GM21381 (cell line): ENCODE data around the gene PCGF5.
"Not testable (repeated sequence)": the region's sequence is repeated elsewhere in the genome, so short reads cannot be mapped to it uniquely, and the experiment has no call there.

Experiments
- ATAC-seq: cut with Tn5 transposase; IDR thresholded peaks from one replicate; pipeline ENCODE4 v1.9.1; 2021; ENCODE audit warnings: mild to moderate bottlenecking, moderate library complexity; ENCODE audit not compliant: unreplicated experiment

Gene PCGF5

DNA sequence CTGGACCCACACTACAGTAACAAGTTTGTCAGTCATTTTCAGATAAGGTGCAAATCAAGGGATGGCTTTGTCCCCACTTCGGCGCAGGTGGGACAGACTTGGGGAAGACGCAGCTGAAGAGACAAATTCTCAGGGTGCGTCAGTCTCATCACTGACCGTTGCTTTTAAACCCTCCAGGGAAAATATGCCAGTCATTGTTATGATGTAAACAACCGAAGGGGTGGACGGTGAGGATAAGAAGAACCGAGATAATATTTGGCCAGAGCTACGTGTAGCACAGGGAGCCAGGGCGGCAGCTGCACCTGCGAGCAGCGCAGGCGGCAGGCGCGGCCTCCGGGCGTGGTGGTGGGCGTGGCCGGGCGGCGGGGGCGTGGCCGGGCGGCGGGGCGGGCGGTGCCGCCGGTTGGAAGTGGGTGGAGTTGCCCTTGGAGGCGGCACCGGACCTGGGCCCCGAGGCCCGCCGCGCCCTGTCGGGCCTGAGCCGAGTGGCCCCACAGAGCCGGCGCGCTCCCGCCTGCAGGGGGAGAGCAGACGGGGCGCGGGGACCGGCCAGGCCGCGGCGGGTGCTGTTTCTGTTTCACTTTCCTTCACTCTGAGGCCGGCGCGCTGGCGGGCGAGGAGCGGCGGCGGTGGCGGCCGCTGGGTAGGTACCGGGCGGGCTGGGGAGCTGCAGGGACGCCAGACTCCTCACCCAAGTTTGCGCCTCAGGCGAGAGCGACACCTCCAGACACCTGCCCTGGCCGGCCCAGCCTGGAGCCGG lies at the start of gene PCGF5:
Gene PCGF5 (plus strand): TSS at position 470 of the 760 bp plus-strand sequence. CDS start 2,209 bp downstream, outside the sequence.
- peak; percentile 97 for ATAC-seq

DNA sequence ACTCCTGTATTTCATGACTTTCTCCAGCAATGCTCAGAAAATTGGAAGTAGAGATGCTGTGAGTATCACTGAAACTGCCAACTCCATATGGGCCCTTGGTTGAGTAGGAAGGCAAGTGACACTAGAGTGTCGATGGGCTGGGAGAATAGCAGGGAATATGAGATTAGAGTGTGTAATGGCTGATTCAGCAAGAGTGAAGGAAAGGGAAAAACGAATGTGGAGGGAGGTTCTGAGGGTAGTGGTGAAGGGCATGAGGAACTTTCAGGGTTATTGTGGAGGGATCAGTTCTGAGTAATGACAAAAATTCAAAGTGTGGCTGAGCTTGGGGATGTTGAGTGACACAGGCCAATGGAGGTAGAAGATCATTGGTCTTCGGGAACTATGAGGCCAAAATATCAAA lies 49.0 kb upstream of the PCGF5 start:
- ATAC-seq: no peak

DNA sequence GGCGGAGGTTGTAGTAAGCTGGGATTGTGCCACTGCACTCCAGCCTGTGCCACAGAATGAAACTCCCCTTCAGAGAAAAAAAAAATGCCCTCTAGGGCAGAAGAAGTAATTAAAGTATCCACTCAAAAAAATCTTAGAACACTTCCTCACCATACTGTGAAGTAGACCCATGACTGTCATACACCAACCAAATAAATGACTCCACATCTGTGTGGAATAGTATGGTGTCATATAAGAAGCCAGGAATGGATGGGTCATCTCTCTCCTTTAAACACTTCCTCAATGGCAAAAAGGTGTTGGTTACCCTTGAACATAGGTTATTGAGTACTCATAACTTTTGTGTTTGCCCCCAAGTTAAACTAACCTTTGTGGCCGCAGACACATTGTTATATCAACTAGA lies 48.1 kb upstream of the PCGF5 start:
- ATAC-seq: no peak

DNA sequence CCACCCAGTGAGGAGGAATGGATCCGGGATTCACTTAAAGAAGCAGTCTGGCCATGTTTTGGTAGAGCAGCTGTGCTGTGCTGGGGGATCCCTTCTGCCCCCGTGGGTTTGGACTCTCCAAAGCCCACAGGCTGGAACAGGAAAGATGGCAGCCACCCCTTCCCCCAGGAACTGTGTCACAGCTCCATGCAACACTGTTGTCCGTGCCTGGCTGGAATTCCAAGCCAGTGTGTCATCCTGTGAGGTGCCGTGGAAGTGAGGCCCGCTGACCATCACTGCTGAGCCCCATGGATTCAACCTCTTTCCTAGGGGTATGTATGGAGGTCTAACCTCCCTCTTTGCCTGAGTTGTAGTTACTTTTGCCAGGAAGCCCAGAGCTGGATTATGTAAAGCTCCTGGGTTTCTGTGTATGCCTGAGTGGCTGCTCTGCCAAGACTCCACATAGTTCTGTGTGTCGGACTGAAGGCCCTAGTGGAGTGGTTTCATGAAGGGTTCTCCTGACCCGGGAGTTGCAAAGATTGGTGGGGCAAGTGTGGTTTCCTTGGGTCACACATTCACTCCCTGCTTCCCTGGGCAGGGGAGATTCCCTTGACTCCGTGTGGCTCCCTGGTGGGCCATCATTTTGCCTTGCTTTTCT lies 35.1 kb upstream of the PCGF5 start:
- ATAC-seq: no peak

DNA sequence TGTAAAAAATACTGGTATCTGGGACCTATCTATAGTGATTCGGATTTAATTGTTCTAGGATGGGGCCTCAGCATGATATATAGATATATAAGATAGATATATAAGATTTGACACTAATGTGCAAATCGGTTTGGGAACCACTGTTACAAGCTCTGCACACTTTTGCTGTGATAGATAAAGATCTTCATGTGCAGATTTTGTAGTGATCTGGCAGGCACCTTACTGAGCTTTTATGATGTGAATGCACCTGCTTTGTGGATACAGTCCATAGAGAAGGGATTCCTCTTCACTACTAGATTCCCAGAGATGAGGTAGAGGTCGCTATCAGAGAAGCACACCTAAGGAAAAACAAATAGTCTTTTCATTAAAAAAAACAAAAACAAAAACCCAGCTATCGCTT lies 33.3 kb upstream of the PCGF5 start:
- ATAC-seq: no peak

DNA sequence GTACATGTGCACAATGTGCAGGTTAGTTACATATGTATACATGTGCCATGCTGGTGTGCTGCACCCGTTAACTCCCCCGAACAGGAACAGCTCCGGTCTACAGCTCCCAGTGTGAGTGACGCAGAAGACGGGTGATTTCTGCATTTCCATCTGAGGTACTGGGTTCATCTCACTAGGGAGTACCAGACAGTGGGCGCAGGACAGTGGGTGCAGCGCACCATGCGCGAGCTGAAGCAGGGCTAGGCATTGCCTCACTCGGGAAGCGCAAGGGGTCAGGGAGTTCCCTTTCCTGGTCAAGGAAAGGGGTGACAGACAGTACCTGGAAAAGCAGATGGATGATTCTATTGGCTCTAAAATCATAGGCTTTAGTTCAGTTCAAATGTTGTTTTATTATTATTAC lies 32.5 kb upstream of the PCGF5 start:
- ATAC-seq: not testable (repeated sequence)

DNA sequence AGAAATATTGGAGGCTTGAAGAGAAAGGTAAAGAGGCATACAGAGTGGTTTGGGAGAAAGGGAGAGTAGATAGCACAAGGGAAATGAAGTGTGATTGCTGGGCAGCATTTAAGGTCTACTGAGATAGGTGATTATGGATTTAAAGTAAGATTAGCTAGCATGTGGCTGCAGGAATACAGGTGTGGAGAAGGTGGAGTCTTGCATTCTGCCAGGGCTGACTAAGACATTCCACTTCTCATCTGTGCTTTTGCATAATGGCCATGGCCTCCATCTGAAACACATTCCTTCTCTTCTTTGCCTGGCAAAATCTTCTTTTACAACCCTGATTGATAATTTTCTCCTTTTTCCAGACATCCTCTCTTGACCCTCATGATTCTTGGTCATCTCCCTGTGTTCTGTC lies 31.6 kb upstream of the PCGF5 start:
- no peak for ATAC-seq

DNA sequence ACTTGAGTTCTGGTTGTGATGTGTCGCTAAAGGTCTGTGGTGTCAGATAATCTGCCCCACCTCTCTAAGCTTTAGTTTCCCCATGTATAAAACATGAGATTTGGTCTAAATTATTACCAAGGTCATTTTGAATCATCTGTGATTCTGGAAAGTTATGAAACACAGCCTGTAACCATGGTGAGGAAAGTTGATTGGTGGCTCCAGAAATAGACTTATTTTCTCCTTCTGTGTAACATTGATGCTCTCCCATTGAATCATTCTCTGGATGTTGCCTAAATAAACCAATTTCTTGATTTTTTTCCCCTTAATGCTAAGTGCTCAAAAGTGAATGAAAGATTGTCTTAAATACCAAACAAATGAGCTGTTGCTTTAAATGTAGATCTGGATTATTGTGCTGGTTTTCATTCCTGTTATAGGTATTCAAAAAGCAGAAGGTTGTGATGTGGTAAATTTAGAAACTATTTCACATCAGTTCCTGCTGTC lies 30.0 kb upstream of the PCGF5 start:
- no peak for ATAC-seq

DNA sequence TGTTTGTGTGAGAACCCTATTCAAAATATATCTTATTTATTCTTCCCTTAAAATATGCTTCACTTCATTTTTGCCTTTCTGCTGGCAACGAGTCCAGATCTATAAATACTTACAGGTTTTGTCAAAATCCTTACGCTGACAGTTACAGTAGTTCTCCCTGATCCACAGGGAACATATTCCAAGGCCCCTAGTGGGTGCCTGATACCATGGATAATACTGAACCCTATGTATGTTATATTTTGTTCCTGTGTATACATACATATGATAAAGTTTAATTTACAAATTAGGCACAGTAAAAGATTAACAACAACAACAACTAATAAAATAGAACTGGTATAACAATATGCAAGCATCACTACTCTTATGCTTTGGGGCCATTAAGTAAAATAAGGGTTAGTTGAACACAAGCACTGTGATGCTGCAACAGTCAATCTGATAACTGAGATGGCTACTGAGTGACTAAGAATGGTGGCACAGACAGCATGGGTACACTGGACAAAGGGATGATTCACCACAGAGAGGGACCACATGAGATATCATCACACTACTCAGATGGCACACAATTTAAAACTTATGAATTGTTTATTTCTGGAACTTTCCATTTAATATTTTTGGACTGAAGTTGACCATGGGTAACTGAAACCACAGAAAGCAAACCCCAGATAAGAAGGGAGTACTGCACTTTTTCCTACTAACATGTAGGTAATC lies 29.4 kb upstream of the PCGF5 start:
- ATAC-seq: peak; percentile 77

DNA sequence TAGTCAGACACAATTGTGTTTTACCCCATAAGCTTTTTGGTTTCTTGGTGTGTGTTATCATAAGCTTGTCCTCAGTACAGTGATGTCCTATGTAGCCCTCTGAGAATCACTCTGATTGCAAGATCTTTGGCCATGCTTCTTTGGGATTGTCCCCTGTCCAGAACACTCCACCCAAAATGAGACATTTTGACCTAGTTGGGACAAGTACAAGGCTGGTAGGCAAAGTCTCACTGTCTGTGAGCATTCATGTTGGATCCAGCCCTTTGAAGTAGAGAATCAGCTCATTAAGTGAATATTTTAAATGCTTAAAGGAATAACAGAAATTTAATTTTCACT lies 28.9 kb upstream of the PCGF5 start:
- no peak for ATAC-seq

DNA sequence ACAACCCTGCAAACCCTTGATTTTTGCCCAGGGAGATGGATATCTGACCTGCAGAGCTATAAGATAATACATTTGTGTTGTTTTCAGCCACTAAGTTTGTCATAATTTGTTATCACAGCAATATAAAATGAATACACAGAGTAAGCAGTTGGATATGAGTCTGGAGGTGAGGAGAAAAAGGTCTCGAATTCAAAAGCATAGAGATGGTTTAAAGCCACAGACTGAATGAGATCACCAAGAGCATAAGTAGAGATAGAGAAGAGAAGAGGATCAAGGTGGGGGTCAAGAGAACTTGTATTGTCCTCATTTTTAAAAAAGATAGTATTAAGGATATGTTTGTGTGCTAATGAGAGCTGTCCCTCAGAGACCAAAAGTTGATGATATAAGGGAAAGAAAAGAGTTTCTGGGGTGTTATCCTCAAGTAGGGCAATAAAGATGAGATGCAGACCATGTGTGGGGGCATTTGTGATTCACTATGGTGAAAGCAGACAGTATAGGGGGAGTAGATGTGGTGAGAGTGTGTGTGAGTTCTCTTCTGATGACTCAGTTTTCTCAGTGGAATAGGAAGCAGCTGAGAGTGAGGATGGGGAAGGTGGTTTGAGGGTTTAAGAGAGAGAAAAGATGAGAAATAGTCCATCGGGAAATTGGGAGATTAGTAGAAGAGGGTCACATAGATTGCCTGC lies 25.8 kb upstream of the PCGF5 start:
- no peak for ATAC-seq

DNA sequence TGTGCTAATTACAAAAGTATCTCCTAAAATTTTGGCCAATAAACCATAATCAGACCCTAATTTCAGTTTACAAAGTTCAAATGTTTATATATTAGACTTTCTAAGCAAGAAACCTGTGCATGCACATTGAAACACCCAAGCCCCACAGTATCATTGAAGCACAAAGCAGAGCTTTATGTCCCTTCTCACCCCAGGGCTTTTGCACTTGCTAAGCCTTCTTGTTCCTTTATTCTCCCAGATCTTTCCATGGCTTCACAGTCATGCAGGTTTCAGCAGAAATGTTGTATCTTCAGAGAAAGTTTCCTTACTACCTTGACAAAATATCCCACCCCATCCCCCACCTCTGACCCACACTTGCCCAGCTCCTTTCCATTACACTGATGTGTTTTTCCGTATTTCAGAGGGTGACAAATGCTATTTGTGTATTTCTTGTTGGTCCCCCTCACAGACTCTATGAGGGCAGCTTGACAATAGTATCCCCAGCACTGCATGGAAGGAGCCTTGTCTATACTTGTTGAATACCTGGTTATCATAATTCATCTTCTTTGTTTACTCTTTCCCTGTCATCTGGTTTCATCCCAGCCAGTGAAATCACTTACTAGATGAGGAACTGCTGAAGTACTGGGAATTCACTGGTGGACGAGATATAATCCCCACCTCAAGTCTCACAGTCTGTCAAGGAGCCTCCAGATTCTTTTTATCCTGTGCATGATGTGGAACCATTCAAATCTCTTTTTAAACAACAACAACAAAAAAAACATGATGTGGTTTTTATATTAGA lies 24.0 kb upstream of the PCGF5 start:
- ATAC-seq: no peak

DNA sequence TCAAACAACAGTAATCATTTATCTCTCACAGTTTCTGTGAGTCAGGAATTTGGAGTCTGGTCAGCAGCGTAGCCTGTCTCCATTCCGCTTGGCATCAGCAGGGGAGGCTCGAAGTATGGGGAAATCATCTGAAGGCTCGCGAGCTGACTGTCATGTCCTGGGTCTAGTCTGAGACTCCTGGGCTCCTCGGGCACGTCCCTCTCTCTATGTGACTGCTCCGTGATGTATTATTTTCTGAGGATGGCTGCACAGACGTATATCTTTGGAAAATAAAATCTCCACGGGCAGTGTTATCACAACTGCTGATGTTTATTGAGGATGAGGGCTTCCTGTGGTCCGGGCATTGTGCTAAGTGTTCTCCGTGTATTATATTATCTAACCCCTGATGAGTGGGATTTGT lies 23.3 kb upstream of the PCGF5 start:
- no peak for ATAC-seq

DNA sequence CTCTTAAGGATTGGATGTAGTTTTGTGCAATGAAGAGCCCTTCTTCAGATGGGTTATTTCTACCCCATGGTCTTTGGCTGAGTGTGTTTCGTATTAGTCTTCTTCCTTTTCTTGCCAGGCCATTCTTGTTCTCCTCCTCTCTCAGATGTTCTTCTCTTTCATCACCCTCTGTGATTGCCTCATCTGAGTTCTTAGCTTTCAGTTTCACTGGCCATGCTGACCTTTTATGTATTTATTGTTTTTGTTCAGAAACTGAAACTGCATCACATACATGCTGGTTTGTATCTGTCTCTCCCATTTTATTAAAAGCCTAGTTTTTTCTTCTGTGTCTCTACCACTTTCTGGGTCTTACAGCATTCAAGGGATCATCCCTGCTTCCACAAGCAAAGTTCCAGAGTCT lies 21.7 kb upstream of the PCGF5 start:
- peak; percentile 68 for ATAC-seq

DNA sequence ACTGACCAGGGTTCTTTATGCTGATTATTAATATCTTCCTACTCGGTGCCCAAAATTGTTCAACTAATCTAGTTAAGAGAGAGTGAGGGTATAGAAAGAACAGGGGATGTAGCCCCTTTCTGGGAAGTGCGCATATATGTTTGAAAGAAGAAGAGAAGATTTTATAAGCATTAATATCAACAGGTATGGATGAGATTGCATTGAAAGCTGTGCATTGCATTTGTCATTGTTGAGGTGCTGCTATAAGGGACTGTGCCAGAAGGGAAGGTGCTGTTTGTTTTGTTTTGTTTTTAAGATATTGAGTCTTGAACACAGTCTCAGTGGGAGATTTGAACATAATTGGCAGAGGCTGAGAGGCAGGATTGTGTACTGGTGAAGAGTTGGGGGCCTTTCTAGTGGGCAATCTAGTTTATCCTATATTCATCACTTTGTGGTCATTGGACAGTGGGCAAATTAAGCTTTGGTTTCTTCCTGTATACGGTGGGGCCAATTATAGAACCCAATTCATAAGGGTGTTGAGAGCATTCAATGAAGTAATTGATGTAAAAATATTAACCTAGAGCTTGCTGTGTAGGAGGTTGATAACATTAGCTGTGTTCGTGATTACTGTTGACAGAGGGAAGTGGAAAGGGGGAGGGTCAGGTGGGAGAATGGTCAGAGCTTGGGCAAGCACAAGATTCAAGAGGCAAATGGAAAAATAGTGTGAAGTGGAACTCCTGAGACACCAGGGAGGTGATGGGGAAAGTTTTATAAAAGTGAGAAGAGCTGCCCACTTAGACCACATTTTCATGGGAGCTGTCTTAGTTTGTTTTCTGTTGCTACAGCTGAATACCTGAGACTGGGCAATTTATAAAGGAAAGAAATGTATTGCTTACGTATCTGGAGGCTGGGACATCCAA lies 19.9 kb upstream of the PCGF5 start:
- ATAC-seq: no peak

DNA sequence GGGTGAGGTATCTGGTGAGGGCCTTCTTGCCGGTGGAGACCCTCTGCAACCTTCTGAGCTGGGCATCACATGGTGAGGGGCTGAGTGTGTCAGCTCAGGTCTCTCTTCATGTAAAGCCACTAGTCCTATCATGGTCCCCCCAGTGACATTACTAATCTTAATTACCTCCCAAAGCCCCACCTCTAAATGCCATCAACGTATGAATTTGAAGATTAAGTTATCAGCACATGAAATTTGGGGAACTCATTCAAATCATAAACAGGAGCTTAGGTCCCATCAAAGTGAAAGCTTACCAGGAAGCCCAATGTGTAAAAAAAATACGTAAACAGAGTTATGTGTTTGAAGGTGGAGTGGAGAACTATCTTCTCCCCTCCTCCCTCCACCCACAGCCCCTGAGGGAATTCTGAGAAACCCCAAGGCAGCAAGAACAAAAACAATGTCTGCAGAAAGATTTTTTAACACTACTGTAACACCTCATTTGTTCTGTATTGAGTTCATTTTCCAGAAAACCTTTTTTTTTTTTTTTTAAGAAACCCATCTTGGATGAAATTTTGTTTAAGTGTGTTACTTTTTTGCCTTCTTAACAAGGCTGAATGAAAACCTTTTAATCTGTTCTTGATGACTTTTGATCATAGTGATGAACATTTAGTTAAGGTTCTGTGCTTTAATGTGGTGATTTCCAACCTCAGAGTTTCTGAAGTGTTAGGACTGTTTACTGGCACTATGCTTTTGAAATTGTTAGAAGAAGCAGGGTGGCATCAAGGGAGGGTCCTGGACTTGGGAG lies 19.1 kb upstream of the PCGF5 start:
- peak; percentile 35 for ATAC-seq

DNA sequence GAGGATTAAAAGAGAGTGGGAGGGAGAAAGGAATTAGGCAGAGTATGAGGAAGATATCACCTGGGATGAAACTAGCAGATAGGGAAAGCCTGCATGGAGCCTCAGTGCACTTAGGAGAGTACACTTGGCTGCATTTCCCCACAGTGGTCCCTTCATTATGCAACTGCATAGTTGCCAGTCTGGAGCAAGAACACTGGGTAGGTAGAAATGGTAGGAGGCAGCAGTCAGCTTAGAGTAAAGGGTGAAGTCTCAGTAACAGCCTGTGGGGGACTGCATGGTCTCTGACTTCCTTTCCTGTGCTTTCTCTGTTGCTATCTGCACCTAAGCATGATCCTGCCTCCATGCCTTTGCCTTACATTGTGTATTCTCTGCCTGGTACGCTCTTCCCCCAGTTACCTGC lies 14.0 kb upstream of the PCGF5 start:
- ATAC-seq: no peak

DNA sequence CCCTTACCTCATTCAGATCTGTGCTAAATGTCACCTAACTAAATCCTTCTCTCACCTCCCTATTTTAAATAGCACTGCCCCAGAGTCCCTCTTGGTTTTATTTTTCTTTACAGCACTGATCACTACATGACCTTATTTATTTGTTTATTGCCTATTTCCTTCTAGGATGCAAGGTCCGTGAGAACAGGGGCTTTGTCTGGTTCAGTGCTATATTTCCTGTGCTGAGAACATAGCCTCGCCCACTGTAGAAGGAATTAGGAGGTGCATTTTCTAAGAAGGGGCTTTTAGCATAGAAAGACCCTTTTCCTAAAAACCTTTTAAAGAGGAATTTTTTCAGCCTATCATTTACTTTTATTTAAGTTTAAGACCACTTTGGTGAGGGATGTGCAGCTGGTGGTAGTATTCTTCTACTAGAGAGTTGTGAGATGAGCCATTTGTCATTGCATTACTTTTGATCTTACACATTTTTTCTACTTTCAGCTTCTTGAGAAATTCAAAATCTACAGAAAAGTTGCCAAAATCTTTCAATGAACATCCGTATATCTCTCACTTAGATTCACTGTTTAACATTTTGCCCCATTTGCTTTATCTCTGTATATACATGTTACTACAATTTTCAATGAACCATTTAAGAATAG lies 13.5 kb upstream of the PCGF5 start:
- no peak for ATAC-seq
